Psoas muscle (tissue), 8 donors: ENCODE measurements around the gene RPE. TPM values are rescaled to one million over a fixed set of nuclear protein-coding genes. Genes with fewer than 3 reads are reported as not detected.

Source experiments
- ATAC-seq, 4 donors: fragments of 200-7000 bp; cut with Tn5 transposase; one replicate each; pipeline ENCODE4 v1.9.1; 2020; ENCODE audit warnings: moderate library complexity in 3 of 4, mild to moderate bottlenecking in 2 of 4
- DNase-seq, 2 donors: peaks; one replicate each; pipeline ENCODE4 v3.0.0-alpha.2; 2020
- H3K27ac ChIP-seq: fragments of 200-600 bp; one replicate; pipeline ENCODE4 v1.8.0; 2022
- H3K27me3 ChIP-seq, 3 donors: fragments of 200-600 bp in 1 of 3; one replicate each; pipeline versions ENCODE4 v1.6.1 to v1.8.0; 2013 to 2022; ENCODE audit warnings: low read length in 2 of 3, mild to moderate bottlenecking in 2 of 3, moderate library complexity in 1 of 3; ENCODE audit not compliant: insufficient read depth in 3 of 3
- H3K36me3 ChIP-seq, 2 donors: fragments of 200-600 bp in 1 of 2; one replicate each; pipeline versions ENCODE4 v1.6.1 to v1.8.0; 2013 to 2022; ENCODE audit warnings: low read depth in 1 of 2, mild to moderate bottlenecking in 1 of 2, moderate library complexity in 1 of 2; ENCODE audit not compliant: insufficient read depth in 1 of 2
- H3K4me1 ChIP-seq: fragments of 200-600 bp; one replicate; pipeline ENCODE4 v1.8.0; 2022
- H3K4me3 ChIP-seq: fragments of 200-600 bp; one replicate; pipeline ENCODE4 v1.8.0; 2022; ENCODE audit warnings: mild to moderate bottlenecking
- H3K9me3 ChIP-seq: fragments of 200-600 bp; one replicate; pipeline ENCODE4 v1.8.0; 2022
- CTCF ChIP-seq: fragments of 200-600 bp; IDR thresholded peaks from one replicate; pipeline ENCODE4 v1.8.0; 2022; ENCODE audit warnings: antibody characterized with exemption
- WGBS, 3 donors: extraction: QIAGEN DNeasy Blood & Tissue Kit; methylation state at CpG; one replicate each; pipeline versions ENCODE4 v1.1.6 to v1.1.7; 2013; 5-methylcytosine and 5-hydroxymethylcytosine counted together
- intact Hi-C, 2 donors: fragments of 100-400 bp; cut with DNase I; formaldehyde crosslinking; loops; one replicate each; pipeline versions ENCODE4 v1.11.0 to v1.14.2; 2022
- polyA plus RNA-seq, 3 donors: library from polyadenylated mRNA; stranded (reverse); fragments of 200-250 nt; gene quantifications; one replicate each; pipeline ENCODE4 v1.2.3, GENCODE V29; 2013
- total RNA-seq, 4 donors: library from RNA; stranded (reverse); fragmentation: NEBNext Ultra II Directional in 2 of 4; extraction: Animal tissue kit (Norgen Biotek cat#: 25700) in 2 of 4; gene quantifications; one replicate each; pipeline versions ENCODE4 v1.2.1 to v1.2.4, GENCODE V29; 2021 to 2023
- donor health status: healthy with polysubstance abuse.
- donor health status: DM: no; HTN: no; CAD: no; lungs with moderate emphysema.
- donor health status: Bipolar disorder and iron deficiency.
- donor health status: healthy.
- donor health status: DM: yes; HTN: yes; CAD: no.
- donor health status: DM: no; HTN: no; CAD: no.
- donor health status: DM: no; HTN: no; CAD: no.
- donor health status: DM: yes; HTN: yes; CAD: no.

Gene RPE
- total and polyA plus RNA-seq, 7 donors = 6.9 to 23.3 (median 15.3) TPM

GRCh38 chr2:210046851-210047500 is 44.5 kb downstream of the RPE start:
- Histone ChIP-seq H3K27me3 (no peaks in the 10 kb centered on the region), H3K36me3 (peaks cover 3 to 36% of the 10 kb centered on the region in 2 donors), H3K4me1 (peaks cover 6% of the 10 kb centered on the region), H3K4me3 (no peak overlapping the region), H3K9me3 (no peaks in the 10 kb centered on the region), H3K27ac (no peak overlapping the region)
- DNase-seq = no peak
- ATAC-seq = peak in 1 of 4 donors; percentile 15
- 92 to 100% (median 98%) methylated on average over 2 of the region's 2 CpGs for WGBS, 3 donors
- intact Hi-C loops = no loop called here
- TF ChIP-seq CTCF = no peak

DNA sequence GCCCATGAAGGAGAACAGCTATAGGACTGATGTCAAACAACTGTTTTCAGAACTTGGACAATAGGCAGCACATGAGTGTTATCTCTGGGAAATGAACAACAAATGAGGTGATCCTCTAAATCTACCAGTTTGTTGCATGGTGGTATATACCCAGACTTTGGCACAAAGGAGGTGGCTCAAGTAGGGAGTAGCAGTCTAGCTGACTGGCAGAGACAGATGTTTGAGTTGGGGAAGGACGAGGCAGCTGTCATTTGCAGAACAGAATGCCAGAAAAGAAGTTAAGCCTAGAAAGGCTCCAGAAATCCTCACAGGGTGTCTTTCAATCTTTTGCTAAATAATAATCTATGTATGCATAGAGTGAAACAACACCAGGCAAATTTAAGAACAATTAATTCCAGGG is 47.4 kb downstream of the RPE start:
- Histone ChIP-seq H3K27ac (no peak overlapping the region), H3K4me3 (no peak overlapping the region), H3K4me1 (peaks cover 6% of the 10 kb centered on the region), H3K9me3 (peaks cover under 1% of the 10 kb centered on the region), H3K27me3 (no peaks in the 10 kb centered on the region), H3K36me3 (peaks cover 0 to 12% of the 10 kb centered on the region in 2 donors)
- intact Hi-C loops = no loop called here
- TF ChIP-seq CTCF = no peak
- 24 to 41% (median 26%) methylated on average over 1 of the region's 1 CpG for WGBS, 3 donors
- no peak for DNase-seq
- peak in 3 of 4 donors; percentile 53 to 67 (median 62) for ATAC-seq

DNA sequence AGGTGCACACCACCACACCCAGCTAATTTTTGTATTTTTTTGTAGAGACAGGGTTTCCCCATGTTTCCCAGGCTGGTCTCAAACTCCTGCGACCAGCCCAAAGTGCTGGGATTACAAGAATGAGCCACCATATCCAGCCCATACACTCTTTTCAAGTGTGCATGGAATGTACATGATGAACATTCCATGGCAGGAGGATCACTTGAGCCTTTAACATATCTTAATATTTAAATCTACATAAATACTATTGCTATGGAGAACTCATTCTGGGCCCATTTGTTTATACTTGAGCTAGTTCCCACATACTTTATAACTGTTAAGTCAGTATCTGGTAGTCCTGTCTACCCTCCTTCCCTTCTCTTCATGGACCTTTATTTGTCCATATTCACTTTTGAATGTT is 48.4 kb downstream of the RPE start:
- intact Hi-C loops = no loop called here
- H3K4me1 ChIP-seq = peaks cover 6% of the 10 kb centered on the region
- WGBS, 3 donors = 83 to 93% (median 90%) methylated on average over 1 of the region's 1 CpG
- H3K27me3 ChIP-seq = no peaks in the 10 kb centered on the region
- no peak for TF ChIP-seq CTCF
- no peak for DNase-seq
- no peak overlapping the region for H3K4me3 ChIP-seq
- H3K27ac ChIP-seq = no peak overlapping the region
- H3K36me3 ChIP-seq = peaks cover 0 to 5% of the 10 kb centered on the region in 2 donors
- no peak for ATAC-seq
- H3K9me3 ChIP-seq = peaks cover 11% of the 10 kb centered on the region

- ATAC-seq (no peak), DNase-seq (no peak)
- Histone ChIP-seq H3K36me3 (peaks cover 0 to 21% of the 10 kb centered on the region in 2 donors), H3K9me3 (peaks cover 13% of the 10 kb centered on the region), H3K4me3 (no peak overlapping the region), H3K4me1 (peaks cover 6% of the 10 kb centered on the region), H3K27ac (no peak overlapping the region), H3K27me3 (no peaks in the 10 kb centered on the region)
- 98 to 100% (median 100%) methylated on average over 1 of the region's 1 CpG for WGBS, 3 donors
- no peak for TF ChIP-seq CTCF
- intact Hi-C loops = no loop called here
Measured at GRCh38 chr2:210054696-210055095, 52.3 kb downstream of the RPE start.

DNA sequence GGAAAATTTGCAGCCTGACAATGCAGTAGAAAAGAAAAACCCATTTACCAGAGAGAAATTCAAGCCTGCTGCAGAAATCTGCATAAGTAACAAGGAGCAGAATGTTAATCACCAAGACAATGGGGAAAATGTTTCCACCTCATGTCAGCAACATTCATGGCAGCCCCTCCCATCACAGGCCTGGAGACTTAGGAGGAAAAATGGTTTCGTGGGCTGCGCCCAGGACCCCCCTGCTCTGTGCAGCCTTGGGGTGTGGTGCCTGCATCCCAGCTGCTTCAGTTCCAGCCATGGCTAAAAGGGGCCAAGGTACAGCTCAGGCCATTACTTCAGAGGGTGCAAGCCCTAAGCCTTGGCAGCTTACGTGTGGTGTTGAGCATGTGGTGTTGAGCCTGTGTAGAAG is 53.4 kb downstream of the RPE start:
- WGBS, 3 donors = 95 to 100% (median 99%) methylated on average over 3 of the region's 3 CpGs

More for the DNA sequence above, 53.4 kb downstream of the RPE start:
- Histone ChIP-seq H3K4me1 (no peaks in the 10 kb centered on the region), H3K9me3 (peaks cover 13% of the 10 kb centered on the region), H3K27me3 (no peaks in the 10 kb centered on the region), H3K36me3 (peaks cover 0 to 24% of the 10 kb centered on the region in 2 donors), H3K4me3 (no peak overlapping the region), H3K27ac (no peak overlapping the region)
- no peak for ATAC-seq
- intact Hi-C loops = no loop called here
- no peak for TF ChIP-seq CTCF
- no peak for DNase-seq
